GM21576 (cell line): Measurements from ENCODE around the gene KRT33B.
"Not testable (repeated sequence)": the region's sequence is repeated elsewhere in the genome, so short reads cannot be mapped to it uniquely, and the experiment has no call there.

Experiments used
- ATAC-seq: cut with Tn5 transposase; IDR thresholded peaks from one replicate; pipeline ENCODE4 v1.9.1; 2021; ENCODE audit warnings: mild to moderate bottlenecking, moderate library complexity; ENCODE audit not compliant: unreplicated experiment

The KRT33B gene

GRCh38 chr17:41369713-41370112 lies at the start of gene KRT33B:
Gene KRT33B (minus strand): TSS chr17:41369813. CDS start chr17:41369750, 63 bp downstream.
- ATAC-seq = no peak

DNA sequence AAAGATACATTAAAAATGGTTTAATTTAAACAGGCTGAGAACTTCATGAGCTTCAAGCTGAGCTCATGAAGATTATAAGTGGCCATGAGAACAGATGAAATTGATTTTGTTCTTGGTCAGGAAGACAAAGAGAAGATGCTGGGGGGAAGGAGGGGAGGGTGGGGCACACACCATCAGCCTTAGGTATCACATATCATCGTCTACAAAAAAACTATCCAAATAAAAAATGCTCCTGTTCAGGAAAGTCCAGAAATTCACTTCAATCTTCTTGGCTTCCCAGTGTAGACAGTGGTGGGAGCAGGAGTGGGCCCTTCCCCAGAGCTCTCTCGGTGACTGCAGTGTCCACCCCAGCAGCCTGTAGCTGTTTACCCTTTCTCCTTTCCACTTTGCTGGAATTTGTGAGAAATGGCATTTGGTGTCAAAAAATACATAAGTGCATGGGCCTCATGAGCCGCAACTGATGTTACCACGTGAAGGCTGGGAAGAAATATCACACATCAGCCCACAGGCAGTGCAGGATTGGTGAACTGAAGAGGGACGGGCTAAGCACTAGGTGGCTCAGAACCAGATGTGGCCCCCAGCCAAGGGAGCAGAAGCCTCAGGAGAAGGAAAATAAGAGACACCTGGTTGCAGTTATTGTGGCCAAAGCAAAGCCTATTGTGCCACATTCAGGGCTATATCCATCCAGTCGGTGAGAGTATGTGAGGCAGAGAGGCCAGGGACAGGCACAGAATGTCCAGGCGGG lies 48.7 kb upstream of the KRT33B start:
- ATAC-seq = no peak

GRCh38 chr17:41417576-41418015 lies 48.0 kb upstream of the KRT33B start:
- ATAC-seq = no peak

DNA sequence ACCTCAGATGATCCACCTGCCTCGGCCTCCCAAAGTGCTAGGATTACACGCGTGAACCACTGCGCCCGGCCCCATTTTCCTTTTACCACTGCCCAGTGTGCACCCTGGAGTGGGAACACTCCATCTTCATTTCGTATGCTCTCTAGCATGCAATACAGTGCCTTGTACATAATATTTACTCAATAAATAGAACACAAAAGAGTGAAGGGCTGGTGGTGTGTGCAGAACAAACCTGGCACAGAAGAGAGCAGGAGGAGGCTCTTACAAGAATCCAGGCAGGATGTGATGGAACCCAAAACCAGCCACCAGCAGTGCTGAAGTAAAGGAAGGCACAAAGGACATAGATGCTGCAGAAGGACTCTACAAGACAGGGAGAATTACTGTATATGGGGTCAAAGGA lies 47.5 kb upstream of the KRT33B start:
- ATAC-seq = no peak

DNA sequence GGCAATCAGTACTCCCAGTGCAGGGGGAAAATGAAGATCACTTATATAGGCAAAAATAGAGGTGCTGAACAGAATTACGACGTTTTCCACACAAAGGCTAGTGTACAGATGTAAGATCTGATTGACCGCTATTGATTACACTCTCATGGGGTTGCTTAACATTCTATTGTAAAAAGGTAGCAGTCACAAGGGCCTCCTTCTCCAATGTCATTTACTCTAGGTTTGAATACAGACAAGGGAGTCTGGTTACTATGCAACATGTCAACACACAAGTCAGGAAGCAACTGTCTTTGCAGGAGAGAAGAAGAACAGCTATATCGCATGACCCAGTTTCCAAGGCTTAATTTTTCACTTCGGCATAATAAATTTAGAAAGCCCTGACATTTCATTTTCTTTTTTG lies 46.9 kb upstream of the KRT33B start:
- no peak for ATAC-seq

GRCh38 chr17:41415833-41416335 lies 46.3 kb upstream of the KRT33B start:
- ATAC-seq = no peak

GRCh38 chr17:41415411-41415810 lies 45.8 kb upstream of the KRT33B start:
- no peak for ATAC-seq

DNA sequence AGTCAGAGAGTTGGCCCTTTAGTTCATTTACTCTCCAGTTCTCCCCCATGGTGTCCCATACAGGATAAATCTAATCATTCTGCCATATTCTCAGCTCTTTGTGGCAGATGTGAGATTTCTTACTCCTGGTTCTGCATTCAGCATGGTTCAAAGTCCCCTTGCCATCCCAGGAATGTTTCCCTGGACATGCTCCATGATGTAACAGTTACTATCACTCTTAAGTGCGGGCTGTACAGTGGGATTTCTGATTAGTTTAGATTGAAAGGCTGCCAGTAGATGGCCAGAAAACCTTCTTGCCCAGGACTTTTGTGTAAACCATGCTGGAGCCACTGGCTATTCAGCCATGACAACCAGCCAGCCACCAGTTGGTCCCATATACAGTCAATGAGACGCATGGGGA lies 44.4 kb upstream of the KRT33B start:
- no peak for ATAC-seq

DNA sequence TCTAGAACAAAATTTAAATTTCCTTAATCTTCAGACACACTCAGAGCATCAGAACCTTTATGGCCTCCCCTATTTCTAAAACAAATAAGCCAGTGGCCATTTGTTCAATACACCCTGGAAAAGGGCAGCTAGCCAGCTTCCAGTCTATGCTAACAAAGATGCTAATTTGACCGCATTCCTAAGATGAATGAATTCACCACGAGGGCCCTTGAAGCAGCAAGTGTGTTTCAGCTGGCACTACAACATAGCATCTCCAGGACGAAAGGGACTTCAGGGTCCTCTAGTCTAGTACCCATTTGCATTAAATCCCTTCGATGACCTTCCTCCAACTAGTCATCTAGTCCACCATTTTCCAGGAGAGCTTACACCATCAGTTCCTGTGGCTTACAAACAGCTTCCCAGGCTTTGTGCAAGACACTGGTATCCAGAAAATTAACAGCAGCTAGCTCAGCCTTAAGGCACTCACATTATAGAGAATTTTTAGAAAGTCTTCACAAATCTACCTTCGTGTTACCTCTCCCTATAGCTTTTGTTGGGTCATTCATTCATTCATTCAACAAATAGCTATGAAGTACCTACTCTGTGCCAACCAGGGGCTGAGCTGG lies 43.8 kb upstream of the KRT33B start:
- no peak for ATAC-seq

DNA sequence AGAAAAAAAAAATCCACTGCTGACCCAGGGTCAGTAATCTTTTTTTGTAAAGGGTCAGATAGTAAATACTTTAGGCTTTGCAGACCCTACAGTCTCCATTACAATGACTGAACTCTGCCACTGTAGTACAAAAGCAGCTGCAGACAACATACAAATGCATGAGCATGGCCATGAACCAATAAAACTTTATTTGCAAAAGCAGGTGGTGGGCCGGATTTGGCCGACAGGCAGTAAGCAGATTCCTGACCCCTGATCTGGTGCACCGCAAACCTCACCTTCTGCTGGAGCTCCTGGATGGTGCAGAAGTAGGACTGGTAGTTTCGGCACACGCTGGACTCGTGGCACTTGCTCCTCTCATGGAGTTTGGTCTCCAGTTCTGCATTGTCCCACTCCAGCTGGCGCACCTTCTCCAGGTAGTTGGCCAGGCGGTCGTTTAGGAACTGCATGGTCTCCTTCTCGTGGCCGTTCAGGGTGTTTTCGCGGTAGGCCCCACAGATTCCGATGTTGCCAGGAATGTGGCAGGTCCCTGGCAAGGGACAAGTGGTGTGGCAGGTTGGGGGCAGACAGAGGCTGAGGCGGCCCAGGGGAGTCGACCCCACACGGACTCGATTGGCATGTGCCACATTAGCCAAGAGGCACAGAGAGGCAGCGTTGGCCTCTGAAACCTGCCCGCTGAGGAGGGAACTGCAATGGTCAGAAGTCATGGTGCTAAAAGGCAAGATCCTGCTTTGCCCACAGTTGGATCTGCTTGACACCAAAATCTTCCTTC lies 41.6 kb upstream of the KRT33B start:
- no peak for ATAC-seq

- ATAC-seq = no peak
Observed at GRCh38 chr17:41407226-41407625, 37.6 kb upstream of the KRT33B start.

- no peak for ATAC-seq
Observed at GRCh38 chr17:41406205-41406604, 36.6 kb upstream of the KRT33B start.

- ATAC-seq = no peak
Observed at GRCh38 chr17:41404024-41404671, 34.5 kb upstream of the KRT33B start.

- ATAC-seq = no peak
Observed at GRCh38 chr17:41403404-41404023, 33.9 kb upstream of the KRT33B start.

GRCh38 chr17:41402161-41402560 lies 32.5 kb upstream of the KRT33B start:
- ATAC-seq = no peak

DNA sequence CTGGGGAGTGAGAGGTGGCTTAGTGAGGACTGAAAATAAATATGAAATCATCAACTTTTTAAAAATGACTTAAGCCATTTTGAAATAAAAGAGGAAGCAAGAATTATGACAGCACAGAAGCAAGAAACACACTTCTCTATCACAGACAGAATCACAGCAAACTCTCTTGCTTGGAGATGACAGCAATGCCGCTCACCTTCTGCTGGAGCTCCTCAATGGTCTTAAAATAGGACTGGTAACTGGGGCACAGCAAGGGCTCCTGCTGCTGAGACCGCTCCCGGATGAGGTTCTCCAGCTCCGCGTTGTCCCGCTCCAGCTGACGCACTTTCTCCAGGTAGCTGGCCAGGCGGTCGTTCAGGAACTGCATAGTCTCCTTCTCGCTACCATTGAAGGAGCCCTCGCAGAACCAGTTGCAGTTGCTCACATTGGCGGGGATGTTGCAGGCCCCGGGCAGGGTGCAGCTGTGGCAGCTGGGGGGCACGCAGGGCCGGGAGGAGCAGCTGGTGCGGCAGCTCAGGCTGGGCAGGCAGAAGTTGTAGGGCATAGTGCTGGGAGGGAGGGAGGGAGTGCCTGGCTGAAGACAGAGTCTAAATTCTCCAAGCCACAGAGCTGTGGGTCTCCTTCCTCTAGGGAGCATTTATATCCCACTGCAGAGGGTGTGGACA lies 27.5 kb upstream of the KRT33B start, which contains the start of gene KRT31:
Gene KRT31, minus strand, starts transcription at position 613 of the 665 bp plus-strand sequence. Its CDS starts 69 bp downstream, at position 544.
- ATAC-seq = no peak

- ATAC-seq = no peak
Observed at GRCh38 chr17:41396340-41396739, 26.7 kb upstream of the KRT33B start.

DNA sequence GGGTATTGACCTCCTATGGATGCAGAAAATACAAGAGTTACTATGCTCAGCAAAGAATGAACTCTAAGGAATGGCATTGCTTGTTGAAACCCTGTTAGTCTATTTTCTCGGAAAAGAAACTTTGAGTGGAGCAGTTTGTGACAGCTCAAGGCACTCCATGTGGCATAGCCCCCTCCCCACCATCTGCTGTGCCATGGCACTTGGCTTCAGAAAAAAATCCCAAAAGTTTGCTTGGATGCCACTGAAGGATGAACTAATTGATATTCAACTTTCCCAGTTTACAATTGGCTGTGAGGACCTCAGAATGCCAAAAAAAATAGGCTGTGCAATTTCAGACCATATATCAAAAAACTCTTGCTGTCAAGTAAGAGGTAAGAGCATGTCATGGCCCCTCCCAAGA lies 26.0 kb upstream of the KRT33B start:
- ATAC-seq = no peak

GRCh38 chr17:41395044-41395443 lies 25.4 kb upstream of the KRT33B start:
- ATAC-seq = not testable (repeated sequence)
